T47D (cell line): ENCODE measurements around the gene SRGAP3.

Experiments used
- DNase-seq, 2 experiments: peaks; one replicate each; pipeline versions ENCODE4 v3.0.0 to v3.0.0-alpha.2; 2011 to 2012; ENCODE audit warnings: low read depth in 1 of 2, low spot score in 1 of 2
- JUND ChIP-seq: IDR thresholded peaks from 2 replicates; pipeline ENCODE4 v1.6.1; 2012; ENCODE audit warnings: low read depth
- in situ Hi-C: cut with HindIII; loops from 2 replicates; pipeline ENCODE4 v1.10.0; 2016; ENCODE audit warnings: low sequenced_read_pairs, low pct_unique_long_range_greater_than_20kb

The SRGAP3 gene

DNA sequence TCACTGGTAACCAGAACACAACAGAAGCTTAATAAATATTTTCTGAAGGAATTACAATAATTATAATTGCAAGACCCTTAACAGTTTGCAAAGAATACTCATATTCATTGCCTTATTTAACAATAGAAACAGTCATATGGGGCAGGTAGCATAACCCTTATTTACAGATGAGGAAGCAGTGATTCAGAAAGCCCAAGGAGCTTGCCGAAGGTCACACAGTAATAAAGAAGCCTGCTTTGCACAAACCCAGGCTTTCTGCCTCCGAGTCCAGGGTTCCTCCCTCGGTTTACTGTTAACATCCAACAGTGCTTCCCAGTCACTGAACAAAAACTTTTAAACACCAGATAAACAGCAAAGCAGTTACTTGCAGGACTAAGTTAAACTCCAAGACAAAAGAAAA, 35.3 kb downstream of the SRGAP3 start:
- no peak for TF ChIP-seq JUND
- no peak for DNase-seq
- in situ Hi-C loops, result no loop called here

GRCh38 chr3:9213019-9213634, 36.3 kb downstream of the SRGAP3 start:
- no peak for TF ChIP-seq JUND
- no peak for DNase-seq
- in situ Hi-C loops, result no loop called here

- in situ Hi-C loops, result no loop called here
- no peak for TF ChIP-seq JUND
- no peak for DNase-seq
Measured at GRCh38 chr3:9211155-9211950, 38.1 kb downstream of the SRGAP3 start.

- no peak for DNase-seq
- in situ Hi-C loops, result no loop called here
- TF ChIP-seq JUND, result no peak
Measured at GRCh38 chr3:9209777-9210176, 39.7 kb downstream of the SRGAP3 start.

GRCh38 chr3:9208605-9209152, 40.8 kb downstream of the SRGAP3 start:
- in situ Hi-C loops, result no loop called here
- DNase-seq, result no peak
- no peak for TF ChIP-seq JUND

DNA sequence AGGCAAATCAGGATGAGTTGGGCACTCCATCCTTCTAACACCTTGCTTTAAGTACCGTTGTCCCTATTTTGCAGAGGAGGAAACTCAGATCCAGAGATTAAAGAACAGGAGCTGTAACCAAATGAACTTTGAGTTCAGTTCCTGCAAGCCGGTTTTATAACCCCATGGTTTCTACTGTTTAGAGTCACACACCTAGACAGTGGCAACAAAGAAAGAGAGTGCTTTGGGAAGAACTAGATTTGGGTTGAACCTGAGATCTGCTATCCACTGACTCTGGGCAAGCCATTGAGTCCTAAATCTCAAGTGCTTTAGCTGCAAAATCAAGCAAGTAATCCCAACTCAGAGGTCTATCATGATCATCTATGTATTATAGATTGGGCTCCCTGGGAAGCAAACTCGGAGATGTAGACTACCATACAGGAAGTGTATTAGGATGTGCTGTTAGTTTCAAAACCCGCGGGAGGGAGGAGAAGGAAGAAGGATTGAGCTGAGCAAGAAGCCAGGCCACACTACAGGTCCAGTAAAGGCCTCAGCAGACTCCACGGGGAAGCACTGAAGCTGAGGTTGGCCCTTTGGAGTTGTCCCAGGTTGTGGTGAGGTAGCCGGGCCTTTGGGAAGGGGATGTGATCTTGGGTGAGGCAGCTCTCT, 42.2 kb downstream of the SRGAP3 start:
- in situ Hi-C loops, result no loop called here
- no peak for TF ChIP-seq JUND
- DNase-seq, result no peak

GRCh38 chr3:9206287-9206686, 43.2 kb downstream of the SRGAP3 start:
- in situ Hi-C loops, result no loop called here
- DNase-seq, result no peak
- TF ChIP-seq JUND, result no peak

DNA sequence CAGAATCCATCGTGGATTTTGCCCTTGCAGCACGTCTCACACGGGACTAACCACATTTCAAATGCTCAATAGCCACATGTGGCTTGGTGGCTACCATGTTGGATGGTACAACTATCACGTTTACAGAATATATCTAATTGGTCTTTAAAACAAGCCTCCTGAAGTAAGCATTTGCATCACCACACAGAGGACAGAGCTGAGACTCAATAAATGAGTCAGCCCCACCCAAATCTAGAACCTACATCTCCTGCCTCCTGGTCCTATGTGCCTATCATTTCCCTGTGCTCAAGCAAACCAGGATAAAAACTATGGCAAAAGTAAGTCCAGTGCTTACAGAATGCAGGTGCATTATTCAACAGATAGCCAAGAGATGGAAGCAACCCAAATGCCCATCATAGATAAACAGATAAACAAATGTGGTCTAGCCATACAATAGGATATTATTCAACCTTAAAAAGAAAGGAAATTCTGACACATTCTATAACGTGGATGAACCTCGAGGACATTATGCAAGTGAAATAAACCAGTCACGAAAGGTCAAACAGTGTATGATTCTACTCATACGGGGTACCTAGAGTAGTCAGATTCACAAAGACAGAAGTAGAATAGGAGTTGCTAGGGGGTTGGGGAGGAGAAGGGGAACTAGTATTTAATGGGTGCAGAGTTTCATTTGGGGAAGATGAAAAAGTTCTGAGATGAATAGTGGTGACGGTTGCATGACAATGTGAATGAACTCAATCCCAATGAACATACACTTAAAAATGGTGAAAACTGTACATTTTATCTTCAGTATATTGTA, 43.9 kb downstream of the SRGAP3 start:
- DNase-seq, result no peak
- in situ Hi-C loops, result no loop called here
- no peak for TF ChIP-seq JUND

DNA sequence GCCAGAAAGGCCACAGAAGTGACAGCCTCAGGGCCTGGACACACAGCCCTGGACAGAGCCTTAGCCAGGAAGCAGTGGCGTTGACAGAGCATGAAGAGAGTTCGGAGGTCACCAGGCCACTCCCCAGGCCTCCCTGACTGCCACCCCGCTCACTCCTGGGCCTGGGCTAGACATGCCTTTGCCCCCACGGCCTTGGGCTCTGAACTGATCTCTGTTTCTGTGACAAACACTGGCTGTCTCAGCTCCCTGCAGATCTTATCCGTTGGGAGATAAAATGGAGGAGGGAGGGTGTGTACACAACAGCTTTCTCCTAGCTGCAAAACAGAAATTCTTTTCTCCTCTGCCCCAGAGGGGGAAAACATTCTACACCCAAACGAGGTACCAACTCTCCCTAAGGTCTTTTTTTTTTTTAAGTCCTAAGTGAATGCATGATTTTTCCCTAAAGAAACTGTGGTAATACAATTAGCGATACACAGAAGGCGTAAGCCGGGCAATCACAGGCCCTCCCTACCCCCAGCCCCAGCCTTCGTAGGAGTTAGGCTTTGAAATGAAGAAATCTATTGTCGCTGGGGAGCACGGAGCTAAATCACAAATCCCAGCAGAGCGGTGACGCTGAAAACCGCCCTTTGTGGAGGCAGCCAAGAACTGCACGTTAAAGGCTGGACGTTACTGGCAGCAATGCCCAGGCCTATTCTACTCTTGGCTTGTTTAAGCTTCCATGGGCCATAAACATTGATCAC, 45.0 kb downstream of the SRGAP3 start:
- TF ChIP-seq JUND, result no peak
- in situ Hi-C loops, result no loop called here
- peak in 1 of 2 experiments; percentile 54 for DNase-seq

GRCh38 chr3:9203317-9203716, 46.1 kb downstream of the SRGAP3 start:
- no peak for DNase-seq
- no peak for TF ChIP-seq JUND
- in situ Hi-C loops, result no loop called here

DNA sequence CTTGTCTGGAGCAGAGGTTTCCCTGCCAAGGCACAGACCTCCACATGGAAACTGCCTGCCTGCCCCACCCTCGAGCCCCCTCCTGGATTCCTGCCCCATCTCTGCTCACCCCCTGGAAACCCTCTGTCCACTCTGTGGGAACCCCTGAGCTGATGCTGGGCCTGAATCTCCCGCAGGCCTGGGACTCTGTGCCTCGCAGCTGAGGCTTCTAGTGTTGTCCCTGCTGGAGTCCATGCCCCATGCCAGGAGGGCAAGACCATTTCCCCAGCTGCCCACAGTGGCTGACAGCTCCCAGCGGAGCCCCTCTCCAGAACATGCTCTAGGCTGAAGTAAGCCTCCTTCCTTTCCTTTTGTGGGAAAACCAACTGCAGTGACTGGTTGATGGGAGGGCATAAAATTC, 46.9 kb downstream of the SRGAP3 start:
- TF ChIP-seq JUND, result no peak
- in situ Hi-C loops, result no loop called here
- DNase-seq, result no peak

DNA sequence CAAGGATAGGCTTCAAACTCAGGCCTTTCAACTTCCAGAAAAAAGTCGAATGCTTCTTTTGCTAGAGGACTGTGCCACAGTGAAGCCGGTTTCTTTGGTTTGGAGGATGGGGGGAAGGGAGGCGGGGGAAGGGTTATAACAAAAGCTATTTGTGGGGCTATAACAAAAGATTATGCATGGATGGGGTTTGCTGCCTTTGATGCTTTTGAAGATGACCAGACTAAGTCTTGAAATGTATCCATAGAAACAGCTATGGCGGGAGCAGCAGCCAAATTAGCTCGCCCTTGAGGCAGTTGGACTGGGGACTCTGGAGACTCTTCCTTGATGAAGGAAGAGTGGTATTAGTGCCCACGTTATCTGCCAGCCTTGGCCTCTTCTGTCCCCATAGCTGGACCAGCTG, 47.5 kb downstream of the SRGAP3 start:
- TF ChIP-seq JUND, result no peak
- no peak for DNase-seq
- in situ Hi-C loops, result no loop called here
